HFF-Myc (cell line): ENCODE measurements around the gene DHRS1.
"Not testable (repeated sequence)": the region's sequence is repeated elsewhere in the genome, so short reads cannot be mapped to it uniquely, and the experiment has no call there.

ENCODE experiments used
- DNase-seq: peaks from one replicate; pipeline ENCODE4 v3.0.0-alpha.2; 2011; ENCODE audit warnings: low read depth; ENCODE audit errors: extremely low read depth
- H3K4me3 ChIP-seq: replicated peaks from 2 replicates; pipeline ENCODE4 v1.5.1; 2011; ENCODE audit warnings: low read depth, mild to moderate bottlenecking, control low read depth, low read length
- CTCF ChIP-seq: IDR thresholded peaks from 2 replicates; pipeline ENCODE4 v1.5.1; 2012; ENCODE audit warnings: mild to moderate bottlenecking, low read depth, low read length, control low read depth; ENCODE audit errors: missing control alignments

Gene DHRS1

GRCh38 chr14:24332268-24332993 is 32.9 kb upstream of the DHRS1 start:
- DNase-seq = no peak
- no peak overlapping the region for H3K4me3 ChIP-seq
- peak; percentile 74 for TF ChIP-seq CTCF

DNA sequence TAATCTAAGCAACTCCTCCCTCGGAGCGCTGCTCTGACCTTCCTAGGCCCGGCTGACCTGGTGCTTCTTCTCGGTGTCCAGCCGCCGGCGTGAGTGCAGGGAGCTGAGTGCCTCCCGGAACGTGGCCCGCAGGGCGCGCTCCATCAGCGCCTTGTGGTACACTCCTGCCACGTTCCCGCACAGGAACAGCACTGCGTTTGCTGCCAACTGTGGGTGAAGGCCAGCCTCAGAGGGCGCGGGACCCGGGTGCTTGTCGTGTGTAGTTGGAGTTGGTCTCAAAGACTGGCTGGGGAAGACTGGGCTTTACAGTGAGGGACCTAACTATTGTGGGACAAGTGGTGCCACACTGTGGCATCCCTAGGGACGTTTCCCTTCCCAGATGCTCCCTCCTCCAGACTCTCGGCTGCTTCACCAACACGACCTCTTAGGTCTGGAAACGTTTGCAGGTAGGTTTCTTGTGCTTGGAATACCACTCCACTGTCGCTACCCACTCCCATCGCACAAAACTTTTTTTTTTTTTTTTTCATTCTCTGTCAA is 32.2 kb upstream of the DHRS1 start:
- H3K4me3 ChIP-seq = no peak overlapping the region

GRCh38 chr14:24330973-24331674 is 31.5 kb upstream of the DHRS1 start:
- no peak for DNase-seq
- no peak for TF ChIP-seq CTCF
- H3K4me3 ChIP-seq = no peak overlapping the region

More for the DNA sequence above, 32.2 kb upstream of the DHRS1 start:
- DNase-seq = no peak
- TF ChIP-seq CTCF = no peak

GRCh38 chr14:24329736-24330135 is 30.2 kb upstream of the DHRS1 start:
- no peak for DNase-seq
- no peak for TF ChIP-seq CTCF
- no peak overlapping the region for H3K4me3 ChIP-seq

GRCh38 chr14:24329073-24329663 is 29.6 kb upstream of the DHRS1 start:
- no peak overlapping the region for H3K4me3 ChIP-seq
- TF ChIP-seq CTCF = no peak
- no peak for DNase-seq

GRCh38 chr14:24327914-24328313 is 28.3 kb upstream of the DHRS1 start:
- not testable (repeated sequence) for H3K4me3 ChIP-seq, DNase-seq
- TF ChIP-seq CTCF = peak; percentile 47
